ENCODE measurements around the gene CSPG4. TPM values are rescaled to one million over a fixed set of nuclear protein-coding genes. Genes with fewer than 3 reads are reported as not detected.

Gene CSPG4
- total RNA-seq, 2 donors from 2014 or later: 32.6 to 55.6 TPM

DNA sequence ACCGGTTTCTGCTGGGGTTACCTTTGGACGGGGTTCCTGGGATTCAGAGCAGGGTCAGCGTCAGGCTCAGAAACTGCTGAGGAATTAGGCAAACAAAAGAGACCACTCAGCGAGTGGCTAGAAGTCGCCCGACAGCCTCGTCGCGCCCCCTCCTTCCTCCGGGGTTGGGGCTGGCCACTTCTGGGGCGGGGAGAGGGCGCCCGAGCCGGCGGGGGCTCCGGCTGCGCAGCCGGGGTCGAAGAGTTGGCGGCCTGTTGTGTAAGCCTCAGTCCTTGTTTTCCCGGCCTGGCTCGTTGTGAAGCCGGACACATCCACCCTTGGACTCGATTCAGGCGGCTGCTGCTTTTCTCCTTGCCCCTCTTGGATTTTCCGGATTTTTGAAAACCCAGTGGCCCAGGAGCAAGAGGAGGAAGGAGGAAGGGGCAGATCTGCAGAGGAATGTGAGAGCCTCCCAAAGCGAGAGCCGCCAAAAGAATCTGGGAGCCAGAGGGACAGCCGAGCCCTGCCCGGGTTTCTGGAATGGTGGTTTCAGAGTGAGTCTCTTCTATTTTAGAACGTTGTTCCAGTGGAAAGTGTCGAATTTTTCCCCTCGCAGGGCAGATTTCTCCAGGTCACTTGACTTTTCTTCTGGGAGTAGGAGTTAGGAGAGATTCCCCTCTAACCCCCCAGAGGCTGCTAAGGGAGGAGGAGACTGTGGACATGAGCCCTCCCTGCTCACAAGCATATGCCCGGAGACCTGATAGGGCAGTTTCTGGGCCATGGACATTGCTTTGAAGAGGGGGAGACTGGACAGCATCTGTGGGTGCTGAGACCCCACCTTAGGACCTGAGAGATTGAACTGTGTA, 64.3 kb downstream of the CSPG4 start:
- Histone ChIP-seq H3K36me3 (peaks cover 9% of the 10 kb centered on the region), H3K27ac (peak overlapping the region; percentile 95), H3K4me1 (peaks cover 0 to 64% of the 10 kb centered on the region in 2 donors), H3K4me3 (peak overlapping the region; percentile 69 to 73), H3K9me3 (no peaks in the 10 kb centered on the region), H3K27me3 (no peaks in the 10 kb centered on the region)
- no peak for DNase-seq (ENCODE audit: low spot score)
- TF ChIP-seq, protein P1, sequence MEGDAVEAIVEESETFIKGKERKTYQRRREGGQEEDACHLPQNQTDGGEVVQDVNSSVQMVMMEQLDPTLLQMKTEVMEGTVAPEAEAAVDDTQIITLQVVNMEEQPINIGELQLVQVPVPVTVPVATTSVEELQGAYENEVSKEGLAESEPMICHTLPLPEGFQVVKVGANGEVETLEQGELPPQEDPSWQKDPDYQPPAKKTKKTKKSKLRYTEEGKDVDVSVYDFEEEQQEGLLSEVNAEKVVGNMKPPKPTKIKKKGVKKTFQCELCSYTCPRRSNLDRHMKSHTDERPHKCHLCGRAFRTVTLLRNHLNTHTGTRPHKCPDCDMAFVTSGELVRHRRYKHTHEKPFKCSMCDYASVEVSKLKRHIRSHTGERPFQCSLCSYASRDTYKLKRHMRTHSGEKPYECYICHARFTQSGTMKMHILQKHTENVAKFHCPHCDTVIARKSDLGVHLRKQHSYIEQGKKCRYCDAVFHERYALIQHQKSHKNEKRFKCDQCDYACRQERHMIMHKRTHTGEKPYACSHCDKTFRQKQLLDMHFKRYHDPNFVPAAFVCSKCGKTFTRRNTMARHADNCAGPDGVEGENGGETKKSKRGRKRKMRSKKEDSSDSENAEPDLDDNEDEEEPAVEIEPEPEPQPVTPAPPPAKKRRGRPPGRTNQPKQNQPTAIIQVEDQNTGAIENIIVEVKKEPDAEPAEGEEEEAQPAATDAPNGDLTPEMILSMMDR (IDR thresholded peaks at IDR 0.05): no peak

DNA sequence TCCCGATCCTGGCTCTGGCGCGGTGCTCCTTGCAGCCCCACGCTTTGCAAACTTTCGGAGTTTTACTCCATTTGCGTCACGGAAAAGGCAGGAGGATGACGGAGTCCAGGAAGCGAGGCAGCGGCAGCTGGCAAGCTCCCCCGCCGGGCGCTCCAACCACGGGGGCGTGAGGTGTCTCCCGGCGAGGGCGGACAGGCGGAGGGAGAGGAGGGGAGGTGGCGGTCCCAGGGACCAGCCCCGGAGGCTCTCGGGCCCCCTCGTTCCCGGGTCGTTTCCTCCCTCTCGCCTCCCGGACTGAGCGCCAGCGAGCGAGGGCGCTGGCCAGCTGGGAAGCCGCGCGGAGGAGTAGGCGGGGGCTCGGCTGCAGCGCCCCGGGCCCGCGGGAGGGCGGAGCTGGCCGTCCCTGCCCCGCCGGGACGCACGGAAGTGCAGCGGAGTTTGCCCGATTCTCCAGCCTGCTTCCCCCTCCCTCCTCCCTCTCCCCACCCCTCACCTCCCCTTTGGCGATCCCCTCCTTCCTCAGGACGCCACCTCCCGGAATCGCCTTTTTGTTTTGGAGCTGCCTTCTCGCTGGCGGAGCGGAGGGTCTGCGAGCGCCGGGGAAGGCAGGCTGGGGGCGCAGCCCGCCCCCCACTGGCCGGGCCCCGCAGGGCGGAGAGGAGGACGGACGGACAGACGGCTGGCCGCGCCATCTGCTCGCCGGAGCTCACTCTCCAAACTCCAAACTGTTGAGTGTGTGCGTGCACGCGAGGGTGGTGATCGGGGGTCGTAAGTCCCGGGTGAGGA, 65.1 kb downstream of the CSPG4 start, which contains the start of gene SNX33:
Gene SNX33, plus strand, starts transcription at position 543 of the 786 bp plus-strand sequence. CDS start 1,191 bp downstream, outside the sequence.
- peak within 1 kb of the TSS; percentile 69 to 73 for H3K4me3 ChIP-seq
- H3K4me1 ChIP-seq: peaks cover 0 to 56% of the 10 kb centered on the region in 2 donors
- TF ChIP-seq, protein P1 (IDR thresholded peaks at IDR 0.05): peak; percentile 23 to 75
- H3K9me3 ChIP-seq: no peaks in the 10 kb centered on the region
- peak; percentile 86 for DNase-seq (ENCODE audit: low spot score)
- peaks cover 9% of the 10 kb centered on the region for H3K36me3 ChIP-seq
- peak within 1 kb of the TSS; percentile 95 for H3K27ac ChIP-seq
- H3K27me3 ChIP-seq: no peaks in the 10 kb centered on the region

GRCh38 chr15:75646944-75647364, 65.7 kb downstream of the CSPG4 start:
- Histone ChIP-seq H3K9me3 (no peaks in the 10 kb centered on the region), H3K27ac (peak overlapping the region; percentile 95), H3K36me3 (peaks cover 9% of the 10 kb centered on the region), H3K4me3 (peak overlapping the region; percentile 69 to 73), H3K4me1 (peaks cover 0 to 50% of the 10 kb centered on the region in 2 donors), H3K27me3 (no peaks in the 10 kb centered on the region)
- TF ChIP-seq, protein P1 (IDR thresholded peaks at IDR 0.05): no peak
- DNase-seq (ENCODE audit: low spot score): no peak

GRCh38 chr15:75646112-75646943, 66.3 kb downstream of the CSPG4 start:
- H3K9me3 ChIP-seq: no peaks in the 10 kb centered on the region
- H3K4me1 ChIP-seq: peaks cover 0 to 44% of the 10 kb centered on the region in 2 donors
- DNase-seq (ENCODE audit: low spot score): no peak

GRCh38 chr15:75644376-75644775, 68.3 kb downstream of the CSPG4 start:
- Histone ChIP-seq H3K27me3 (no peaks in the 10 kb centered on the region), H3K9me3 (no peaks in the 10 kb centered on the region), H3K27ac (no peak overlapping the region), H3K4me1 (peaks cover 0 to 34% of the 10 kb centered on the region in 2 donors), H3K4me3 (no peak overlapping the region), H3K36me3 (no peaks in the 10 kb centered on the region)
- DNase-seq (ENCODE audit: low spot score): no peak
- TF ChIP-seq, protein P1 (IDR thresholded peaks at IDR 0.05): no peak

More at GRCh38 chr15:75646112-75646943, 66.3 kb downstream of the CSPG4 start:
- Histone ChIP-seq H3K4me3 (peak overlapping the region; percentile 69 to 73), H3K27ac (peak overlapping the region; percentile 95), H3K27me3 (no peaks in the 10 kb centered on the region), H3K36me3 (peaks cover 9% of the 10 kb centered on the region)
- TF ChIP-seq, protein P1 (IDR thresholded peaks at IDR 0.05): no peak

All from right atrium auricular region (tissue), 2 donors.